Stimulated activated naive B cell treated with anti-CD40 and anti-IgM and Interleukin-4, amounts not matched to agents 10 μg/mL and 1 μg/mL and 100 μg/mL, for 72 hours (primary cell): ENCODE results near the gene AFF3.

Experiments
- ATAC-seq, 2 donors: fragments of 150-1000 bp; cut with Tn5 transposase; replicated peaks; 2 replicates each; pipeline ENCODE4 v1.10.0; 2021; ENCODE audit warnings: moderate library complexity in 1 of 2
- DNase-seq: peaks from one replicate; pipeline ENCODE4 v3.0.0; 2021
- H3K27ac Mint-ChIP-seq: one replicate; pipeline ENCODE4 v1.8.0; 2022; ENCODE audit warnings: mild to moderate bottlenecking, mixed read lengths
- H3K27me3 Mint-ChIP-seq, 2 donors: one replicate each; pipeline ENCODE4 v1.8.0; 2022; ENCODE audit warnings: mixed read lengths in 2 of 2
- H3K36me3 Mint-ChIP-seq, 2 donors: one replicate each; pipeline ENCODE4 v1.8.0; 2022; ENCODE audit warnings: mixed read lengths in 2 of 2, mild to moderate bottlenecking in 1 of 2
- H3K4me1 Mint-ChIP-seq, 2 donors: one replicate each; pipeline ENCODE4 v1.8.0; 2022; ENCODE audit warnings: mixed read lengths in 2 of 2, mild to moderate bottlenecking in 1 of 2
- H3K4me3 Mint-ChIP-seq, 2 donors: one replicate each; pipeline ENCODE4 v1.8.0; 2022; ENCODE audit warnings: mild to moderate bottlenecking in 2 of 2, mixed read lengths in 2 of 2, moderate library complexity in 1 of 2
- H3K9me3 Mint-ChIP-seq, 2 donors: one replicate each; pipeline ENCODE4 v1.8.0; 2022; ENCODE audit warnings: mixed read lengths in 2 of 2, mild to moderate bottlenecking in 1 of 2

The AFF3 gene

DNA sequence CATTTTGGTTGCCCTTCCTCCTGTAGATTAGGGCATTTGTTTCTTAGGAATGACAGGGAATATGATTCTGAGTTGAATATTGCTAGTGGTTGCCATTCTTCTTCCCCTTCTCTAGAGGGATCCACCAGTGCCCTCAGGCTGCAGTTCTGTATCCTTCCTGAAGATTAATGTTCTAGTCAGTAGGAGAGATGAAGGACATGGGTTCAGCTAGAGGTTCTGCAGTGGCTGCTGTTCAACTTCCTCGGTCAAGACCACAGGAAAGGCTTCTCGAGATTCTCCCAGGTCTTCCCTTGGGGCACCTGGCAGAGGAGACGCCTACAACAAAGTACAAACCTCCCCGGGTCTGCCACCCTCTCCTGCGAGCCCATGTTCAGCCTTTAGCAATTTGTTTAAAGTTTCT lies 325.5 kb downstream of the AFF3 start:
- Mint-ChIP-seq H3K4me1 (peaks cover 13 to 15% of the 10 kb centered on the region in 2 donors), H3K27me3 (no peaks in the 10 kb centered on the region), H3K9me3 (peaks cover 0 to 8% of the 10 kb centered on the region in 2 donors), H3K27ac (no peak overlapping the region), H3K36me3 (peaks cover 31 to 58% of the 10 kb centered on the region in 2 donors), H3K4me3 (peak overlapping the region in 1 of 2 donors; percentile 4)
- no peak for DNase-seq
- ATAC-seq, result no peak

GRCh38 chr2:99812426-99812825 lies 330.0 kb downstream of the AFF3 start:
- Mint-ChIP-seq H3K4me1 (peaks cover 25 to 44% of the 10 kb centered on the region in 2 donors), H3K4me3 (no peak overlapping the region), H3K36me3 (peaks cover 30 to 64% of the 10 kb centered on the region in 2 donors), H3K27ac (no peak overlapping the region), H3K27me3 (no peaks in the 10 kb centered on the region), H3K9me3 (peaks cover 0 to 8% of the 10 kb centered on the region in 2 donors)
- DNase-seq (no peak), ATAC-seq (no peak)

GRCh38 chr2:99811544-99811943 lies 330.8 kb downstream of the AFF3 start:
- no peaks in the 10 kb centered on the region for H3K27me3 Mint-ChIP-seq
- H3K27ac Mint-ChIP-seq, result no peak overlapping the region
- peaks cover 30 to 64% of the 10 kb centered on the region in 2 donors for H3K36me3 Mint-ChIP-seq
- peaks cover 0 to 8% of the 10 kb centered on the region in 2 donors for H3K9me3 Mint-ChIP-seq
- ATAC-seq (no peak), DNase-seq (no peak)
- no peak overlapping the region for H3K4me3 Mint-ChIP-seq
- H3K4me1 Mint-ChIP-seq, result peaks cover 34 to 52% of the 10 kb centered on the region in 2 donors

DNA sequence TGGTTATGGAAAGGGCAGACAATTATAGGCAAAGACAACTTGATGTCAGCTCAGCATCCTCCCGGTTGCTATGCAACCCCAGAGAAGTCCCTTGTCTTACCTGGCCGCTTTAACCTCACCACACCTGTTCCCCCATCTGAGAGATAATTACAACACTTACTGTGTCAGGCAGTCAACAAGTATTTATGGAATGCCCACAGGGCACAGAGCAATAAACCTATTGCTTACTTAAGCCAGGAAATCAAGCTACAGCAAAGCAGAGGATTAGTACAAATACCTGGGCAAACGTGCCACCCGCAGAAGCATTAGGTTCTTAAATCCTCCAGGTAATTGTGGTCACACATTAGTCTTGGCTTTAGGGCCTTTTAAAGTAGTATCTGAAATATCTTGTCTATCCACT lies 332.2 kb downstream of the AFF3 start:
- no peaks in the 10 kb centered on the region for H3K27me3 Mint-ChIP-seq
- no peak overlapping the region for H3K4me3 Mint-ChIP-seq
- H3K9me3 Mint-ChIP-seq, result no peaks in the 10 kb centered on the region
- ATAC-seq (no peak), DNase-seq (no peak)
- H3K36me3 Mint-ChIP-seq, result peaks cover 24 to 62% of the 10 kb centered on the region in 2 donors
- H3K4me1 Mint-ChIP-seq, result peaks cover 39 to 50% of the 10 kb centered on the region in 2 donors
- H3K27ac Mint-ChIP-seq, result no peak overlapping the region

DNA sequence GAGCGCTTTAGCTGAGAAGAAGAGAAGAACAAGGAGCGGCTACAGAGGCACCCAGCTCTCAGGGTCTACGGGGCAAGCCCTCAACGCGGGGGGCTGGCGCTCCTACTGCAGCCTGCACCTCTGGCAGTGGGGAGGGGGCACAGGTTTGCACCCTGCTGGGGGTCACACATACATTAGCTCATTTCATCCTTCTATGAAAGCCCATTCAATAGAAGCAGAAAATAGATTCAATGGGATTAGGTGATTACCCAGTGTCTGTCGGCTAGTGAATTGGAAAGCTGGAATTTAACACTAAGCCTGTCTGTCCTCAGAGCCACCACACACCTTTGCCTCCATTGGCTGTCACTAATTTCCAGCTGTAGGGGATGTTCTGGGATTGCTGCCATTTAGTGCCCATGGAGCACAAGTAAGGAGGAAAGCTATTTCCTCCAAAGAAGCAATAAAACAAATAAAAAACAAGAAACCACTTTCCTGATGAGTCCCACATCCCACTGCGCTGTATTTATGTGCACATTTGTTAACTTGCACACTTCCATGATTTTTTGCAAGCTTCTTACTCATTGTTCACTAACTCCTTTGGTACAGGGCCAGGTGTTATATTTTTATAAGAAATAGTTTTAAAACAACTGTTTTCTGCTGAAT lies 333.0 kb downstream of the AFF3 start:
- H3K4me1 Mint-ChIP-seq, result peaks cover 42 to 55% of the 10 kb centered on the region in 2 donors
- H3K9me3 Mint-ChIP-seq, result peaks cover 0 to 2% of the 10 kb centered on the region in 2 donors
- no peak overlapping the region for H3K27ac Mint-ChIP-seq
- no peak overlapping the region for H3K4me3 Mint-ChIP-seq
- DNase-seq, result no peak
- H3K36me3 Mint-ChIP-seq, result peaks cover 23 to 65% of the 10 kb centered on the region in 2 donors
- ATAC-seq, result no peak
- no peaks in the 10 kb centered on the region for H3K27me3 Mint-ChIP-seq

DNA sequence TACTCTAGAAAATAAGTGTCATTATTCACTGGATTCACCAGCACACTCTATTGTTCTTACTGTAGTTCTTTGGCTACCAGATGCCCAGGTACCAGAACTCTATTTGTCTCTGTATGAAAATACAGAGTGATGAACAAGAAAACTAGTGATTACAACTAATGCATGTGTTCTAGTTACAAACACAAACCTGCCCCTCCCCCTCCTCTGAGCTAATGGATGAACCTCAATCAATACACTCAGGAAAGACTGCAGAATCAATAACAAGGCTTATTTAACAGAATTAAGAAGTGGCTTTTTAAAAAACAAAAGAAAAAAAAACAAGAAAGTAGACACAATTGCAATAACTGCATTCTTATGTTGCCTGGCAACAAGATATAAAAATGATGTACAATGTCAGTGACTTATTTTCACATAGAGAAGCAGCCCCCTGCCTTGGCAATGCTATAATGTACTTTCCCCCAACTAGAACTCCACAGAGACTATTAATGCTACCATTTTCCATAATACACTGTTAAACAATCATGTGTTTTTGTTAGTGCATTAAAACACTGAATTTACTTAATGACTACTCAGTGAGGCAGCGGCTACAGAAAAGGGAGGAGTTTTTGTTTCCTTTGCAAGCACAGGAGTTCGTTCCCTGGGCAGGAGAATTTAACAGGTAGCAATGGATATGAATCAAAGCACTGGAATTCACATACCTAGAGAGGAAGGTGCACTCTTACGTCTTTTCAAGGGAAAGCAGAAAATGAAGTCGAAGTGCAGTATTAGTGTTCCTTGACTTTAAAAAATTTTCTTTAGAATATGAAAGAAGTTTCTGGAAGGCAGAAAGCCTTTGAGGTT lies 333.8 kb downstream of the AFF3 start:
- no peak for DNase-seq
- H3K9me3 Mint-ChIP-seq, result peaks cover 6% of the 10 kb centered on the region in 2 donors
- H3K4me3 Mint-ChIP-seq, result no peak overlapping the region
- no peaks in the 10 kb centered on the region for H3K27me3 Mint-ChIP-seq
- H3K4me1 Mint-ChIP-seq, result peaks cover 46 to 62% of the 10 kb centered on the region in 2 donors
- H3K27ac Mint-ChIP-seq, result no peak overlapping the region
- H3K36me3 Mint-ChIP-seq, result peaks cover 27 to 68% of the 10 kb centered on the region in 2 donors
- ATAC-seq, result no peak

GRCh38 chr2:99806758-99807157 lies 335.6 kb downstream of the AFF3 start:
- DNase-seq (no peak), ATAC-seq (no peak)
- Mint-ChIP-seq H3K9me3 (peaks cover 6 to 11% of the 10 kb centered on the region in 2 donors), H3K27ac (peak overlapping the region; percentile 21), H3K4me1 (peaks cover 52 to 75% of the 10 kb centered on the region in 2 donors), H3K27me3 (no peaks in the 10 kb centered on the region), H3K36me3 (peaks cover 33 to 69% of the 10 kb centered on the region in 2 donors), H3K4me3 (no peak overlapping the region)

DNA sequence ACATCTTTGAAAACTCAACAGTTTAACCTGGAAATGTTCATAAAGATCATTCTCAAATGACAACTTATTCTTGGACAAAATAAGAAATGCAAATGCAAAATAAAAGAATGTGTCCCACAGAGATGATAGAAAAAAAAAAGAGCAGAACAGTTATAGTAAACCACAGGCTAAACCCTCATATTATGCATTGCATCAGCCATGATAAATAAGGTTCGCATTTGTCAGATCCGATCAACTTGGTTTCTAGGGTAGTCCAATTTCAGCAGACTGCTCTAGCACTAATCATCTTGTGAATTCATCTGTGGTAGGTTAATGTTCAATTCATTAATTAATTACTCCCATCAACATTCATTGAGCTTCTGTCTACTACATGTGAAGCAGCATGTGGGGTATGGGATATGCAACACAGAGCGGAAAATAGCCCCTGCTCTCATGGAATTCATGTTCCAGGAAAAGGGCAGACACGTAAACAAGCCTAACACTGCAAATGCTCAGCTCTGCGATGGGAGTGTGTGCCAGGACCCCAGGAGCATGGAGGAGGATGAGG lies 336.4 kb downstream of the AFF3 start:
- peaks cover 33 to 69% of the 10 kb centered on the region in 2 donors for H3K36me3 Mint-ChIP-seq
- H3K27me3 Mint-ChIP-seq, result no peaks in the 10 kb centered on the region
- no peak for DNase-seq
- H3K9me3 Mint-ChIP-seq, result peaks cover 6 to 11% of the 10 kb centered on the region in 2 donors
- H3K27ac Mint-ChIP-seq, result no peak overlapping the region
- no peak overlapping the region for H3K4me3 Mint-ChIP-seq
- H3K4me1 Mint-ChIP-seq, result peaks cover 52 to 79% of the 10 kb centered on the region in 2 donors
- ATAC-seq, result no peak

GRCh38 chr2:99803846-99804245 lies 338.5 kb downstream of the AFF3 start:
- no peak for ATAC-seq
- H3K36me3 Mint-ChIP-seq, result peaks cover 36 to 63% of the 10 kb centered on the region in 2 donors
- no peak overlapping the region for H3K27ac Mint-ChIP-seq
- H3K9me3 Mint-ChIP-seq, result peaks cover 6 to 11% of the 10 kb centered on the region in 2 donors
- no peak for DNase-seq
- H3K4me3 Mint-ChIP-seq, result no peak overlapping the region
- H3K27me3 Mint-ChIP-seq, result no peaks in the 10 kb centered on the region
- H3K4me1 Mint-ChIP-seq, result peaks cover 49 to 68% of the 10 kb centered on the region in 2 donors

DNA sequence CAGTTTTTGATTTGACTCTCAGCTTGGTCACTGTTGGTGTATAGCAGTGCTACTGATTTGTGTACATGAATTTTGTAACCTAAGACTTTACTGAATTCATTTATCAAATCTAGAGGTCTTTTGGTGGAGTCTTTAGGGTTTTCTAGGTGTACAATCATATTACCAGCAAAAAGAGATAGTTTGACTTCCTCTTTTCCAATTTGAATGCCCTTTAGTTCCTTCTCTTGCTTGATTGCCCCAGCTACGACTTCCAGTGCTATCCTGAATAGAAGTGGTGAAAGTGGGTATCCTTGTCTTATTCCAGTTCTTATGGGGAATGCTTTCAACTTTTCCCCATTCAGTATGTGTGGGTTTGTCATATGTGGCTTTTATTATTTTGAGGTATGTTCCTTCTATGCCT lies 339.7 kb downstream of the AFF3 start:
- peaks cover 35 to 59% of the 10 kb centered on the region in 2 donors for H3K36me3 Mint-ChIP-seq
- H3K27ac Mint-ChIP-seq, result no peak overlapping the region
- H3K4me1 Mint-ChIP-seq, result peaks cover 45 to 58% of the 10 kb centered on the region in 2 donors

GRCh38 chr2:99801327-99801901 lies 341.0 kb downstream of the AFF3 start:
- Mint-ChIP-seq H3K4me3 (no peak overlapping the region), H3K9me3 (peaks cover 20 to 22% of the 10 kb centered on the region in 2 donors), H3K36me3 (peaks cover 35 to 59% of the 10 kb centered on the region in 2 donors), H3K27ac (no peak overlapping the region), H3K4me1 (peaks cover 38 to 57% of the 10 kb centered on the region in 2 donors), H3K27me3 (no peaks in the 10 kb centered on the region)
- DNase-seq, result no peak
- ATAC-seq, result no peak

More for the DNA sequence above, 339.7 kb downstream of the AFF3 start:
- Mint-ChIP-seq H3K4me3 (no peak overlapping the region), H3K27me3 (no peaks in the 10 kb centered on the region), H3K9me3 (peaks cover 10 to 13% of the 10 kb centered on the region in 2 donors)
- DNase-seq, result no peak
- peak; percentile 53 to 68 for ATAC-seq

GRCh38 chr2:99797475-99797874 lies 344.9 kb downstream of the AFF3 start:
- Mint-ChIP-seq H3K4me1 (peaks cover 22 to 55% of the 10 kb centered on the region in 2 donors), H3K27ac (no peak overlapping the region), H3K27me3 (no peaks in the 10 kb centered on the region), H3K4me3 (no peak overlapping the region), H3K36me3 (peaks cover 28 to 56% of the 10 kb centered on the region in 2 donors), H3K9me3 (peaks cover 14 to 17% of the 10 kb centered on the region in 2 donors)
- DNase-seq (no peak), ATAC-seq (no peak)

DNA sequence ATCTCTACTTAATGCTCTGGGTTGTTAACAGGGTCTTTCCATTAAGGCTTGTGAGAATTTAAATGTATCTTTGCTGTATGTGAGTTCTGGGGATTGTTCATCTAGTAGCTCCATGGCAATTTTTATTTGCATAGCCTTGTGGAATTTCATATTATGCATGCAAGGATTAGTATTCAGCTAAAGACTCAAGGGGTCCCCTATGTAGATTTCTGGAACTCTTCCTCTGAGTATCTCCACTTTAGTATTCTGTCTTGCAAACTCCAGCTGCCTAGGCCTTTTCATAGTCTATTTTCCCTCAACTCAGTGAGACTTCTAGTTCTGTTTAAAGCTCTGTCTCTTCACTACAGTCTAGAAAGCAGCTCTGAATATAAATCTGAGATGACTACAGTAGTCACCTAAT lies 348.0 kb downstream of the AFF3 start:
- Mint-ChIP-seq H3K4me1 (peaks cover 24 to 44% of the 10 kb centered on the region in 2 donors), H3K9me3 (peaks cover 14 to 17% of the 10 kb centered on the region in 2 donors), H3K27ac (no peak overlapping the region), H3K36me3 (peaks cover 28 to 62% of the 10 kb centered on the region in 2 donors), H3K4me3 (no peak overlapping the region), H3K27me3 (no peaks in the 10 kb centered on the region)
- DNase-seq (no peak), ATAC-seq (no peak)

- H3K9me3 Mint-ChIP-seq, result peaks cover 14 to 16% of the 10 kb centered on the region in 2 donors
- peaks cover 27 to 57% of the 10 kb centered on the region in 2 donors for H3K36me3 Mint-ChIP-seq
- H3K27ac Mint-ChIP-seq, result no peak overlapping the region
- H3K27me3 Mint-ChIP-seq, result no peaks in the 10 kb centered on the region
- DNase-seq (no peak), ATAC-seq (no peak)
- peaks cover 24 to 44% of the 10 kb centered on the region in 2 donors for H3K4me1 Mint-ChIP-seq
- no peak overlapping the region for H3K4me3 Mint-ChIP-seq
Measured at GRCh38 chr2:99793022-99793421, 349.4 kb downstream of the AFF3 start.
